OCI-M2 (cell line): ENCODE data around the gene B9D1.
"Not testable (repeated sequence)": the region's sequence is repeated elsewhere in the genome, so short reads cannot be mapped to it uniquely, and the experiment has no call there.

Experiments used
- DNase-seq: peaks from one replicate; lab custom pipeline; 2025; ENCODE audit not compliant: unreplicated experiment; lab: John Stamatoyannopoulos, UW

B9D1 gene

GRCh38 chr17:19360772-19361171 is 1.8 kb downstream of the B9D1 start:
- no peak for DNase-seq

- DNase-seq = no peak
Measured at GRCh38 chr17:19359856-19360255, 2.7 kb downstream of the B9D1 start.

GRCh38 chr17:19359151-19359550 is 3.4 kb downstream of the B9D1 start:
- no peak for DNase-seq

GRCh38 chr17:19357761-19358160 is 4.8 kb downstream of the B9D1 start:
- DNase-seq = no peak

GRCh38 chr17:19357351-19357750 is 5.2 kb downstream of the B9D1 start:
- no peak for DNase-seq

- DNase-seq = no peak
Measured at GRCh38 chr17:19354748-19355147, 7.8 kb downstream of the B9D1 start.

- DNase-seq = not testable (repeated sequence)
Measured at GRCh38 chr17:19353401-19353800, 9.1 kb downstream of the B9D1 start.

- DNase-seq = no peak
Measured at GRCh38 chr17:19348806-19349205, 13.7 kb downstream of the B9D1 start.

- DNase-seq = no peak
Measured at GRCh38 chr17:19348081-19348650, 14.4 kb downstream of the B9D1 start.

GRCh38 chr17:19347323-19348080 is 15.0 kb downstream of the B9D1 start:
- no peak for DNase-seq

- DNase-seq = no peak
Measured at GRCh38 chr17:19346351-19347255, 15.9 kb downstream of the B9D1 start.

GRCh38 chr17:19345486-19346350 is 16.8 kb downstream of the B9D1 start:
- DNase-seq = no peak

GRCh38 chr17:19345067-19345460 is 17.5 kb downstream of the B9D1 start:
- no peak for DNase-seq

- no peak for DNase-seq
Measured at GRCh38 chr17:19344311-19345066, 18.0 kb downstream of the B9D1 start.

GRCh38 chr17:19343671-19344151 is 18.8 kb downstream of the B9D1 start:
- DNase-seq = no peak

GRCh38 chr17:19343256-19343630 is 19.3 kb downstream of the B9D1 start:
- DNase-seq = no peak

- DNase-seq = no peak
Measured at GRCh38 chr17:19342611-19343255, 19.8 kb downstream of the B9D1 start.

- DNase-seq = no peak
Measured at GRCh38 chr17:19341641-19342610, 20.6 kb downstream of the B9D1 start.
